ENCODE results near the gene ME1. TPM values are rescaled to one million over a fixed set of nuclear protein-coding genes. Genes with fewer than 3 reads are reported as not detected.

The ME1 gene
- total and polyA plus RNA-seq, 9 of the 15 experiments (the other 6 are each of a cell fraction or from before 2014, with no cell fraction given): 3.2 to 10.4 (median 5.5) TPM

- TF ChIP-seq SIN3A (IDR thresholded peaks at IDR 0.05; ENCODE audit: borderline replicate concordance in 2 of 2, control insufficient read depth in 1 of 2, low read depth in 2 of 2, low read length in 2 of 2) (peak; percentile 7 to 65; a peak in 2 of 4 replicates), CSDE1 (IDR thresholded peaks at IDR 0.05) (no peak), ATF7 (IDR thresholded peaks at IDR 0.05) (peak; percentile 64; the same call in 1 of the 2 replicates), CREM (IDR thresholded peaks at IDR 0.05; ENCODE audit: low read depth) (peak; percentile 89), ELK3 (CRISPR knock-in tag; IDR thresholded peaks at IDR 0.05) (no peak), BRD9 (IDR thresholded peaks at IDR 0.05; ENCODE audit: low read depth, partially characterized antibody) (peak; percentile 26), HOMEZ (CRISPR knock-in tag; IDR thresholded peaks at IDR 0.05) (no peak), ZMIZ1 (IDR thresholded peaks at IDR 0.05; ENCODE audit: low read depth in 2 of 2, low read length in 2 of 2) (peak in 1 of 2 experiments; percentile 36; a peak in 1 of 4 replicates), SMAD3 (CRISPR knock-in tag; conservative IDR thresholded peaks at IDR 0.05) (no peak), KDM5B (IDR thresholded peaks at IDR 0.05; ENCODE audit: insufficient replicate concordance, low read depth, low read length) (peak; percentile 93), ID3 (CRISPR knock-in tag; IDR thresholded peaks at IDR 0.05) (no peak), ID3 (tag; IDR thresholded peaks at IDR 0.05) (no peak), PTRF (tag; IDR thresholded peaks at IDR 0.05) (no peak), GABPB2 (CRISPR knock-in tag; conservative IDR thresholded peaks at IDR 0.05) (no peak), NBN (IDR thresholded peaks at IDR 0.05; ENCODE audit: low read depth) (peak; percentile 49; the same call in 1 of the 2 replicates), NFATC3 (IDR thresholded peaks at IDR 0.05) (no peak), MYBL2 (IDR thresholded peaks at IDR 0.05; ENCODE audit: low read depth) (no peak), MYBL2 (CRISPR knock-in tag; IDR thresholded peaks at IDR 0.05; ENCODE audit: borderline replicate concordance) (no peak), EGR1 (conservative IDR thresholded peaks at IDR 0.05) (peak; percentile 79), YBX1 (IDR thresholded peaks at IDR 0.05) (no peak), PHF8 (IDR thresholded peaks at IDR 0.05; ENCODE audit: borderline replicate concordance, low read length) (peak; percentile 88; the same call in 1 of the 2 replicates), MTF1 (CRISPR knock-in tag; IDR thresholded peaks at IDR 0.05; ENCODE audit: borderline replicate concordance) (no peak)
Observed at GRCh38 chr6:83192871-83193746, 237.7 kb downstream of the ME1 start, which contains the start of the genes PGM3 and RWDD2A (continued).

Measured in K562 (cell line).